Activated naive CD4-positive, alpha-beta T cell treated with anti-CD3 and anti-CD28 coated beads, Interleukin-2, amount 50 U/mL, for 16 hours (primary cell): ENCODE results near the gene PLEKHO2.

Experiments used
- DNase-seq: peaks from one replicate; pipeline ENCODE4 v3.0.0-alpha.2; 2020

Gene PLEKHO2

GRCh38 chr15:64917211-64917610 lies 75.5 kb downstream of the PLEKHO2 start:
- DNase-seq: no peak
